H1 (cell line): Measurements from ENCODE around the gene DOCK8. TPM values are rescaled to one million over a fixed set of nuclear protein-coding genes. Genes with fewer than 3 reads are reported as not detected.
A peak's percentile ranks its signal among the peaks of the same experiment; 100 is the strongest.

Source experiments
- CTCF ChIA-PET: fragments of 300-600 bp; sonication (Branson Sonifier 250); formaldehyde crosslinking; loops from one replicate; lab custom pipeline; 2021; ENCODE audit not compliant: partially characterized antibody; lab: Charles Lee
- POLR2A ChIA-PET: fragments of 300-600 bp; sonication (Branson Sonifier 250); formaldehyde crosslinking; loops from one replicate; lab custom pipeline; 2021; ENCODE audit warnings: inconsistent platforms; ENCODE audit not compliant: partially characterized antibody; lab: Charles Lee
- DNase-seq, 2 experiments: peaks; one replicate each; pipeline versions ENCODE4 v3.0.0 to v3.0.0-alpha.2; 2010 to 2022; ENCODE audit warnings: low spot score in 2 of 2, low read depth in 1 of 2, mixed read lengths in 1 of 2
- FAIRE-seq: peaks from 2 replicates; lab custom pipeline; 2011; peaks lifted over from hg19 to GRCh38; lab: Jason Lieb, UNC
- H2AFZ ChIP-seq: 2 replicates; pipeline ENCODE4 v1.8.1; 2012; ENCODE audit warnings: low read length, inconsistent platforms
- H2AK5ac ChIP-seq: 2 replicates; pipeline ENCODE4 v1.6.1; 2013; ENCODE audit warnings: low read depth, low read length
- H2BK120ac ChIP-seq: replicated peaks from 2 replicates; pipeline ENCODE3; 2013; ENCODE audit warnings: low read depth, low read length, inconsistent platforms
- H2BK12ac ChIP-seq: 2 replicates; pipeline ENCODE4 v1.6.1; 2013; ENCODE audit warnings: low read depth, low read length
- H2BK15ac ChIP-seq: 2 replicates; pipeline ENCODE4 v1.6.1; 2013; ENCODE audit warnings: low read length
- H2BK20ac ChIP-seq: 2 replicates; pipeline ENCODE4 v1.6.1; 2013; ENCODE audit warnings: low read length
- H2BK5ac ChIP-seq: 2 replicates; pipeline ENCODE4 v1.6.1; 2013; ENCODE audit warnings: low read depth, low read length
- H3K14ac ChIP-seq: 2 replicates; pipeline ENCODE4 v1.6.1; 2013; ENCODE audit warnings: inconsistent platforms; ENCODE audit not compliant: insufficient read length
- H3K18ac ChIP-seq: 2 replicates; pipeline ENCODE4 v1.6.1; 2013; ENCODE audit warnings: low read length; ENCODE audit errors: extremely low read depth
- H3K23ac ChIP-seq: 2 replicates; pipeline ENCODE4 v1.6.1; 2013; ENCODE audit warnings: inconsistent platforms; ENCODE audit not compliant: insufficient read length
- H3K23me2 ChIP-seq: 2 replicates; pipeline ENCODE4 v1.6.1; 2013; ENCODE audit warnings: low read depth, low read length
- H3K27ac ChIP-seq: 2 replicates; pipeline ENCODE4 v1.6.1; 2011; ENCODE audit warnings: low read depth, low read length, inconsistent platforms
- H3K27me3 ChIP-seq, 4 experiments: replicated peaks in 1 of 4; 1 replicate in 1 of 4; 2 replicates in 3 of 4; pipeline versions ENCODE4 v1.6.1 to v1.8.1; 2011 to 2013; ENCODE audit warnings: low read length in 3 of 4, mild to moderate bottlenecking in 3 of 4, inconsistent platforms in 2 of 4, mixed read lengths in 2 of 4, moderate library complexity in 1 of 4; ENCODE audit not compliant: control insufficient read depth in 3 of 4, insufficient read depth in 3 of 4; ENCODE audit errors: extremely low read depth in 1 of 4
- H3K36me3 ChIP-seq, 4 experiments: 2 replicates each; pipeline versions ENCODE4 v1.6.1 to v1.8.1; 2011 to 2013; ENCODE audit warnings: mild to moderate bottlenecking in 4 of 4, low read length in 3 of 4, moderate library complexity in 2 of 4, control low read depth in 1 of 4, inconsistent platforms in 1 of 4; ENCODE audit not compliant: insufficient read depth in 4 of 4, control insufficient read depth in 2 of 4
- H3K4ac ChIP-seq: replicated peaks from 2 replicates; pipeline ENCODE3; 2013; ENCODE audit warnings: low read length, low read depth, mixed read lengths, inconsistent platforms; ENCODE audit not compliant: insufficient read length
- H3K4me1 ChIP-seq, 4 experiments: replicated peaks in 1 of 4; 1 replicate in 1 of 4; 2 replicates in 3 of 4; pipeline versions ENCODE4 v1.6.1 to v1.8.1; 2011 to 2013; ENCODE audit warnings: low read length in 3 of 4, inconsistent platforms in 2 of 4, mixed read lengths in 1 of 4; ENCODE audit not compliant: insufficient read depth in 4 of 4, control insufficient read depth in 3 of 4
- H3K4me2 ChIP-seq, 2 experiments: 2 replicates each; pipeline versions ENCODE4 v1.6.1 to v1.8.1; 2011 to 2013; ENCODE audit warnings: low read depth in 2 of 2, low read length in 2 of 2, control low read depth in 1 of 2, inconsistent platforms in 1 of 2, mild to moderate bottlenecking in 1 of 2; ENCODE audit not compliant: insufficient read depth in 1 of 2
- H3K4me3 ChIP-seq, 4 experiments: fragments of 200-600, 300-600 bp in 1 of 4; sonication (generic), shearing (Covaris generic), sonication (Bioruptor Twin) in 1 of 4; 2 replicates each; pipeline versions ENCODE4 v1.5.1 to v1.8.1; 2011 to 2016; ENCODE audit warnings: low read length in 4 of 4, low read depth in 3 of 4, control low read depth in 2 of 4, inconsistent platforms in 2 of 4, mild to moderate bottlenecking in 2 of 4, mixed read lengths in 1 of 4, moderate library complexity in 1 of 4; ENCODE audit not compliant: insufficient read depth in 2 of 4; ENCODE audit errors: extremely low read depth in 1 of 4
- H3K56ac ChIP-seq: replicated peaks from 2 replicates; pipeline ENCODE3; 2013; ENCODE audit warnings: low read depth, mild to moderate bottlenecking, mixed read lengths, low read length, inconsistent platforms; ENCODE audit not compliant: insufficient read length
- H3K79me1 ChIP-seq: 2 replicates; pipeline ENCODE4 v1.6.1; 2013; ENCODE audit warnings: low read depth, low read length, control low read depth
- H3K79me2 ChIP-seq, 2 experiments: 2 replicates each; pipeline versions ENCODE4 v1.6.1 to v1.8.1; 2012 to 2013; ENCODE audit warnings: low read length in 2 of 2, mild to moderate bottlenecking in 2 of 2, inconsistent platforms in 1 of 2; ENCODE audit not compliant: insufficient read depth in 2 of 2, control insufficient read depth in 1 of 2
- H3K9ac ChIP-seq, 4 experiments: replicated peaks in 1 of 4; 1 replicate in 1 of 4; 2 replicates in 3 of 4; pipeline versions ENCODE4 v1.6.1 to v1.8.1; 2011 to 2013; ENCODE audit warnings: low read depth in 3 of 4, low read length in 3 of 4, control low read depth in 2 of 4, mild to moderate bottlenecking in 2 of 4, moderate library complexity in 2 of 4, inconsistent platforms in 1 of 4; ENCODE audit errors: extremely low read depth in 1 of 4
- H3K9me3 ChIP-seq, 2 experiments: 2 replicates each; pipeline versions ENCODE4 v1.6.1 to v1.8.1; 2012 to 2013; ENCODE audit warnings: mild to moderate bottlenecking in 2 of 2, moderate library complexity in 2 of 2, control low read depth in 1 of 2, inconsistent platforms in 1 of 2, low read depth in 1 of 2, low read length in 1 of 2, mixed read lengths in 1 of 2; ENCODE audit not compliant: insufficient read depth in 2 of 2
- H4K20me1 ChIP-seq, 2 experiments: replicated peaks in 1 of 2; 2 replicates each; pipeline versions ENCODE3 to v1.8.1; 2011 to 2013; ENCODE audit warnings: inconsistent platforms in 2 of 2, low read length in 2 of 2, mild to moderate bottlenecking in 1 of 2; ENCODE audit not compliant: insufficient read depth in 2 of 2, control insufficient read depth in 1 of 2
- H4K5ac ChIP-seq: 2 replicates; pipeline ENCODE4 v1.6.1; 2013; ENCODE audit warnings: low read length, low read depth, mixed read lengths, inconsistent platforms; ENCODE audit not compliant: insufficient read length
- H4K8ac ChIP-seq: 2 replicates; pipeline ENCODE4 v1.8.0; 2013; ENCODE audit warnings: mild to moderate bottlenecking, moderate library complexity, low read length, inconsistent platforms; ENCODE audit not compliant: insufficient read depth; ENCODE audit errors: extremely low read depth
- H4K91ac ChIP-seq: replicated peaks from 2 replicates; pipeline ENCODE3; 2013; ENCODE audit warnings: low read length, mixed read lengths, inconsistent platforms; ENCODE audit not compliant: insufficient read length
- TEAD4 ChIP-seq: IDR thresholded peaks from 2 replicates; pipeline ENCODE4 v1.6.1; 2012; ENCODE audit warnings: low read depth, low read length, inconsistent platforms, mixed read lengths
- WGBS, 2 experiments: shearing (Covaris generic) in 1 of 2; methylation state at CpG; one replicate each; pipeline versions ENCODE4 v1.1.6 to v1.1.7; 2013 to 2015; ENCODE audit warnings: low lambda C conversion rate in 2 of 2, mixed read lengths in 2 of 2, inconsistent platforms in 1 of 2, low coverage in 1 of 2, missing lambda C conversion rate in 1 of 2; ENCODE audit not compliant: insufficient replicate concordance in 2 of 2, insufficient coverage in 1 of 2, insufficient read length in 1 of 2; ENCODE audit errors: extremely low coverage in 1 of 2, missing lambda C conversion rate in 1 of 2; 5-methylcytosine and 5-hydroxymethylcytosine counted together
- polyA plus RNA-seq, 7 experiments: library from polyadenylated mRNA; depleted of rRNA in 3 of 7; stranded (reverse) in 5 of 7; unstranded in 2 of 7; fragments of >200 nt in 5 of 7; fragments of 200-250 nt in 2 of 7; gene quantifications; 1 replicate in 5 of 7; 2 replicates in 1 of 7; 4 replicates in 1 of 7; pipeline versions ENCODE4 v1.2.1 to v1.2.3, GENCODE V29; 2011 to 2013; ENCODE audit warnings: missing spikeins in 2 of 7, mixed read lengths in 2 of 7
- total RNA-seq: library from RNA; stranded (reverse); fragmentation: NEBNext Ultra II Directional; extraction: Animal tissue kit (Norgen Biotek cat#: 25700); gene quantifications from 2 replicates; pipeline ENCODE4 v1.2.1, GENCODE V29; 2021
- TF ChIP-seq, protein P1 (sequence below): IDR thresholded peaks from 2 replicates; pipeline ENCODE4 v1.6.1; 2011; ENCODE audit warnings: low read depth, mild to moderate bottlenecking, low read length; ENCODE audit not compliant: insufficient read depth

Gene DOCK8
- total and polyA plus RNA-seq, 2 of the 8 experiments (the other 6 are each of a cell fraction or from before 2014, with no cell fraction given): 0.57 to 2.0 TPM

DNA sequence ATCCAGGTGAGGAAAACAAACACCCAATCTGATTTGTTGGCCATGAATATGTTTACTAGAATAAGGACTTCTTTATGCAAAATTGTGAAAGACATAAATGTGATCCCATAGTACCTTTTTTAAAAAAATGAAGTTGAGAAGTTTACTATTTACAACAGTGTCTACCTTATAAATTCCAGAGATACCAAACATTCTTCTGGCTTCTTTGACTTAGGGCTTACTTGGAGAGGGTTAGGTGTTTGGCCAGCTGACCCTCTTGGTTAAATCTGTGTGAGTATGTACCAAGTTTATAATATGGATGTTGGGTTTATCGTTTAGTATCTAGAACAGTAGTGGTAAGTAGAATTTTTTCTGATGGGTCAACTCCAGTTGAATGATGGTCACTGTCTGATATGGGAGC, 212.3 kb downstream of the DOCK8 start:
- peaks cover 0 to 3% (median 0%) of the 10 kb centered on the region in 4 experiments; a peak in 1 of 7 replicates for H3K4me1 ChIP-seq
- no peak overlapping the region for H2BK20ac ChIP-seq
- no peak overlapping the region for H3K56ac ChIP-seq
- H3K79me1 ChIP-seq: no peaks in the 10 kb centered on the region
- no peak overlapping the region for H3K4me3 ChIP-seq
- POLR2A ChIA-PET: interaction anchor here (0.7 kb wide), 1 partner anchor 16 kb away, joined by 3 read pairs; no protein-coding TSS in a partner anchor
- WGBS, 2 experiments: 92% methylated on average over 1 of the region's 1 CpG; no CpG with 5 or more reads in 1 of the 2 experiments
- H2BK15ac ChIP-seq: no peak overlapping the region
- no peaks in the 10 kb centered on the region for H3K27me3 ChIP-seq
- H3K27ac ChIP-seq: no peak overlapping the region
- H3K79me2 ChIP-seq: no peaks in the 10 kb centered on the region
- no peak overlapping the region for H2AFZ ChIP-seq
- no peak overlapping the region for H4K5ac ChIP-seq
- no peak overlapping the region for H3K4ac ChIP-seq
- H3K23ac ChIP-seq: no peak overlapping the region
- CTCF ChIA-PET: interaction anchor here (0.9 kb wide), 1 partner anchor 61 kb away, joined by 3 read pairs; no protein-coding TSS in a partner anchor
- FAIRE-seq: no peak
- DNase-seq: no peak
- no peak overlapping the region for H4K91ac ChIP-seq
- H3K18ac ChIP-seq: no peak overlapping the region
- no peaks in the 10 kb centered on the region for H4K20me1 ChIP-seq
- H4K8ac ChIP-seq: no peak overlapping the region
- H3K14ac ChIP-seq: no peak overlapping the region
- no peak overlapping the region for H2AK5ac ChIP-seq
- H3K4me2 ChIP-seq: no peak overlapping the region; a peak in 1 of 4 replicates
- H2BK5ac ChIP-seq: no peak overlapping the region
- H3K36me3 ChIP-seq: no peaks in the 10 kb centered on the region
- H3K9ac ChIP-seq: no peak overlapping the region
- TF ChIP-seq TEAD4: peak; percentile 73
- TF ChIP-seq, protein P1, sequence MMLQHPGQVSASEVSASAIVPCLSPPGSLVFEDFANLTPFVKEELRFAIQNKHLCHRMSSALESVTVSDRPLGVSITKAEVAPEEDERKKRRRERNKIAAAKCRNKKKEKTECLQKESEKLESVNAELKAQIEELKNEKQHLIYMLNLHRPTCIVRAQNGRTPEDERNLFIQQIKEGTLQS: no peak
- no peaks in the 10 kb centered on the region for H3K9me3 ChIP-seq
- no peak overlapping the region for H2BK120ac ChIP-seq
- no peak overlapping the region for H2BK12ac ChIP-seq
- no peaks in the 10 kb centered on the region for H3K23me2 ChIP-seq
